A549 (cell line): ENCODE results near the gene KIF21A.

Experiments used
- CBX2 ChIP-seq: fragments of 200-600 bp; sonication (generic); IDR thresholded peaks from 2 replicates; pipeline ENCODE4 v1.6.1; 2016; ENCODE audit warnings: low read depth, mild to moderate bottlenecking, borderline replicate concordance
- CEBPB ChIP-seq, 2 experiments: fragments of >200 bp in 1 of 2; sonication (Bioruptor Twin) in 1 of 2; formaldehyde crosslinking in 1 of 2; IDR thresholded peaks; 2 replicates each; pipeline ENCODE4 v1.6.1; 2012 to 2016
- POLR2A ChIP-seq: IDR thresholded peaks from 2 replicates; pipeline ENCODE4 v1.6.1; 2012; ENCODE audit warnings: mild to moderate bottlenecking, low read length

GRCh38 chr12:39364196-39364595 lies 78.7 kb downstream of the KIF21A start:
- TF ChIP-seq CBX2: no peak
- no peak for TF ChIP-seq POLR2A
- TF ChIP-seq CEBPB (IDR thresholded peaks at IDR 0.05): no peak
